ENCODE data around the gene COL4A3.

COL4A3 gene

GRCh38 chr2:227296671-227297405, 132.4 kb downstream of the COL4A3 start:
- DNase-seq, result no peak

GRCh38 chr2:227301523-227301922, 137.1 kb downstream of the COL4A3 start:
- DNase-seq, result no peak

GRCh38 chr2:227308784-227309183, 144.4 kb downstream of the COL4A3 start:
- no peak for DNase-seq

- no peak for DNase-seq
These were observed 146.3 kb downstream of the COL4A3 start for GRCh38 chr2:227310756-227311110.

- no peak for DNase-seq
These were observed 147.6 kb downstream of the COL4A3 start for GRCh38 chr2:227311861-227312506.

GRCh38 chr2:227312579-227312978, 148.2 kb downstream of the COL4A3 start:
- DNase-seq, result no peak

GRCh38 chr2:227313310-227313709, 148.9 kb downstream of the COL4A3 start:
- DNase-seq, result no peak

- no peak for DNase-seq
These were observed 153.4 kb downstream of the COL4A3 start for GRCh38 chr2:227317834-227318233.

- DNase-seq, result peak; percentile 2
These were observed 156.1 kb downstream of the COL4A3 start for GRCh38 chr2:227320305-227321094.

GRCh38 chr2:227322530-227323205, 158.2 kb downstream of the COL4A3 start:
- DNase-seq, result peak; percentile 6

- no peak for DNase-seq
These were observed 159.4 kb downstream of the COL4A3 start for GRCh38 chr2:227323818-227324217.

- no peak for DNase-seq
These were observed 160.2 kb downstream of the COL4A3 start for GRCh38 chr2:227324642-227324994.

- DNase-seq, result peak; percentile 95
These were observed 160.8 kb downstream of the COL4A3 start, which contains the start of gene MFF for GRCh38 chr2:227324995-227325838. MFF (plus strand) TSS chr2:227325251; CDS start chr2:227330666, 5,415 bp downstream.

GRCh38 chr2:227325839-227326195, 161.4 kb downstream of the COL4A3 start:
- no peak for DNase-seq

GRCh38 chr2:227326783-227327182, 162.4 kb downstream of the COL4A3 start:
- DNase-seq, result no peak

GRCh38 chr2:227335713-227336112, 171.3 kb downstream of the COL4A3 start:
- DNase-seq, result no peak

- DNase-seq, result no peak
These were observed 173.0 kb downstream of the COL4A3 start for GRCh38 chr2:227337442-227337841.

- DNase-seq, result no peak
These were observed 174.7 kb downstream of the COL4A3 start for GRCh38 chr2:227339098-227339599.

- DNase-seq, result no peak
These were observed 175.7 kb downstream of the COL4A3 start for GRCh38 chr2:227340106-227340505.

GRCh38 chr2:227341553-227341952, 177.1 kb downstream of the COL4A3 start:
- no peak for DNase-seq

- DNase-seq, result no peak
These were observed 179.8 kb downstream of the COL4A3 start for GRCh38 chr2:227344231-227344630.

GRCh38 chr2:227347117-227347516, 182.7 kb downstream of the COL4A3 start:
- DNase-seq, result no peak
